GM12891 (cell line): ENCODE measurements around the gene CFAP97D1.

ENCODE experiments used
- PAX5 ChIP-seq: IDR thresholded peaks from 2 replicates; pipeline ENCODE4 v1.6.1; 2011; ENCODE audit warnings: low read length, moderate library complexity, mild to moderate bottlenecking; ENCODE audit not compliant: insufficient read depth, severe bottlenecking
- POLR2A ChIP-seq: IDR thresholded peaks from 2 replicates; pipeline ENCODE4 v1.6.1; 2011; ENCODE audit warnings: low read depth, low read length, control low read depth
- POLR2AphosphoS5 ChIP-seq: IDR thresholded peaks from 2 replicates; pipeline ENCODE4 v1.6.1; 2011; ENCODE audit warnings: low read depth, low read length, control low read depth
- POU2F2 ChIP-seq: IDR thresholded peaks from 2 replicates; pipeline ENCODE4 v1.6.1; 2011; ENCODE audit warnings: low read depth, mild to moderate bottlenecking, control low read depth, low read length, moderate library complexity
- TAF1 ChIP-seq: IDR thresholded peaks from 2 replicates; pipeline ENCODE4 v1.6.1; 2011; ENCODE audit warnings: low read depth, low read length, control low read depth

GRCh38 chr17:43769426-43769825, 10.8 kb upstream of the CFAP97D1 start:
- TF ChIP-seq POLR2A (no peak), POU2F2 (no peak), TAF1 (no peak), POLR2AphosphoS5 (no peak), PAX5 (no peak)
